Measurements from ENCODE around the gene VAC14.

GRCh38 chr16:70715055-70715858 is 85.7 kb downstream of the VAC14 start:
- TF ChIP-seq HDAC2 (IDR thresholded peaks at IDR 0.05) (no peak), CTCF (IDR thresholded peaks at IDR 0.05) (no peak)

All from A549 (cell line).